Testis (tissue), 2 donors: ENCODE measurements around the gene NPIPA8.
"Not testable (repeated sequence)": the region's sequence is repeated elsewhere in the genome, so short reads cannot be mapped to it uniquely, and the experiment has no call there.

Experiments
- POLR2A ChIP-seq: fragments of 450-650 bp; IDR thresholded peaks from one replicate; pipeline ENCODE4 v1.6.1; 2017; ENCODE audit warnings: antibody characterized with exemption, mild to moderate bottlenecking, moderate library complexity
- TF ChIP-seq, protein P1 (sequence below), 3 experiments: fragments of 450-650 bp in 2 of 3; fragments of 200-600 bp in 1 of 3; sonication (generic) in 1 of 3; IDR thresholded peaks; one replicate each; pipeline ENCODE4 v1.5.1; 2016 to 2019; ENCODE audit warnings: antibody characterized with exemption in 3 of 3, mild to moderate bottlenecking in 2 of 3, moderate library complexity in 1 of 3

DNA sequence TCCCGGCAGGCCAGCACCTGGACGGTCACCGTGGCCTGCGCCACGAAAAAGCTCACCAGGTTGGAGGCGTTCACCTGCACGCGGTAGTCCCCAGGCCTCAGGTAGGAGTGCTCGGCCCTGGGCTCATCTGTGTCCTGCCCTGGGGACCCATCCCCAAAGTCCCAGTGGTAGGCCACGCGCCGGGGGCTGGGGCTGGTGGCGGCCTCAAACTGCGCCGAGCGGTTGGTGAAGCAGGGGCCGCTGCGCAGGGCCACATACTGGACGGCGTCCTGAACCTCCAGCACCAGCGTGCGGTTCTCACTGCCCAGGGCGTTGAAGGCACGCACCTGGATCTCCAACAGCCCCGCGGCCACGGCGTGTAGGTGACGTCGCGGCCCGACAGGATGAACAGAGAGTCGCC, 48.7 kb upstream of the NPIPA8 start:
- TF ChIP-seq, protein P1, sequence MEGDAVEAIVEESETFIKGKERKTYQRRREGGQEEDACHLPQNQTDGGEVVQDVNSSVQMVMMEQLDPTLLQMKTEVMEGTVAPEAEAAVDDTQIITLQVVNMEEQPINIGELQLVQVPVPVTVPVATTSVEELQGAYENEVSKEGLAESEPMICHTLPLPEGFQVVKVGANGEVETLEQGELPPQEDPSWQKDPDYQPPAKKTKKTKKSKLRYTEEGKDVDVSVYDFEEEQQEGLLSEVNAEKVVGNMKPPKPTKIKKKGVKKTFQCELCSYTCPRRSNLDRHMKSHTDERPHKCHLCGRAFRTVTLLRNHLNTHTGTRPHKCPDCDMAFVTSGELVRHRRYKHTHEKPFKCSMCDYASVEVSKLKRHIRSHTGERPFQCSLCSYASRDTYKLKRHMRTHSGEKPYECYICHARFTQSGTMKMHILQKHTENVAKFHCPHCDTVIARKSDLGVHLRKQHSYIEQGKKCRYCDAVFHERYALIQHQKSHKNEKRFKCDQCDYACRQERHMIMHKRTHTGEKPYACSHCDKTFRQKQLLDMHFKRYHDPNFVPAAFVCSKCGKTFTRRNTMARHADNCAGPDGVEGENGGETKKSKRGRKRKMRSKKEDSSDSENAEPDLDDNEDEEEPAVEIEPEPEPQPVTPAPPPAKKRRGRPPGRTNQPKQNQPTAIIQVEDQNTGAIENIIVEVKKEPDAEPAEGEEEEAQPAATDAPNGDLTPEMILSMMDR (IDR thresholded peaks at IDR 0.05): not testable (repeated sequence)
- not testable (repeated sequence) for TF ChIP-seq POLR2A
